Kidney glomerular epithelial cell (primary cell): ENCODE results near the gene ORAI3.
"Not testable (repeated sequence)": the region's sequence is repeated elsewhere in the genome, so short reads cannot be mapped to it uniquely, and the experiment has no call there.

Experiments used
- DNase-seq: peaks from one replicate; lab custom pipeline; 2025; lab: John Stamatoyannopoulos, UW

The ORAI3 gene

GRCh38 chr16:30924076-30924912 lies 24.6 kb upstream of the ORAI3 start:
- no peak for DNase-seq

GRCh38 chr16:30924913-30925631 lies 23.8 kb upstream of the ORAI3 start:
- DNase-seq = no peak

GRCh38 chr16:30925632-30925987 lies 23.3 kb upstream of the ORAI3 start:
- DNase-seq = no peak

- no peak for DNase-seq
These were observed 22.7 kb upstream of the ORAI3 start for GRCh38 chr16:30925995-30926811.

- DNase-seq = no peak
These were observed 21.7 kb upstream of the ORAI3 start for GRCh38 chr16:30926937-30927788.

- no peak for DNase-seq
These were observed 21.0 kb upstream of the ORAI3 start for GRCh38 chr16:30927789-30928378.

GRCh38 chr16:30928390-30928789 lies 20.5 kb upstream of the ORAI3 start:
- DNase-seq = no peak

GRCh38 chr16:30929167-30929566 lies 19.7 kb upstream of the ORAI3 start:
- no peak for DNase-seq

- DNase-seq = no peak
These were observed 18.7 kb upstream of the ORAI3 start for GRCh38 chr16:30930160-30930571.

- DNase-seq = no peak
These were observed 17.7 kb upstream of the ORAI3 start for GRCh38 chr16:30931068-30931650.

- peak; percentile 1 for DNase-seq
These were observed 13.9 kb upstream of the ORAI3 start for GRCh38 chr16:30934827-30935557.

GRCh38 chr16:30937692-30938091 lies 11.2 kb upstream of the ORAI3 start:
- no peak for DNase-seq

GRCh38 chr16:30939571-30939970 lies 9.3 kb upstream of the ORAI3 start:
- DNase-seq = not testable (repeated sequence)

- peak; percentile 67 for DNase-seq
These were observed 7.1 kb upstream of the ORAI3 start for GRCh38 chr16:30941600-30942425.

GRCh38 chr16:30942426-30942806 lies 6.5 kb upstream of the ORAI3 start:
- DNase-seq = no peak

GRCh38 chr16:30944352-30944751 lies 4.5 kb upstream of the ORAI3 start:
- DNase-seq = no peak

GRCh38 chr16:30946671-30947540 lies 2.0 kb upstream of the ORAI3 start:
- DNase-seq = no peak

- DNase-seq = no peak
These were observed 1.4 kb upstream of the ORAI3 start for GRCh38 chr16:30947541-30947858.
